Measurements from ENCODE around the gene BACH2.
"Not testable (repeated sequence)": the region's sequence is repeated elsewhere in the genome, so short reads cannot be mapped to it uniquely, and the experiment has no call there.

Gene BACH2

GRCh38 chr6:90074161-90074850 is 222.3 kb downstream of the BACH2 start:
- H3K4me1 ChIP-seq (ENCODE audit: insufficient read depth, low read length) = peaks cover 5% of the 10 kb centered on the region; the same call in 1 of the 2 replicates
- no peak overlapping the region for H3K4me3 ChIP-seq (ENCODE audit: low read length)
- no peak overlapping the region for H3K27ac ChIP-seq (ENCODE audit: low read length)
- no peaks in the 10 kb centered on the region for H3K9me3 ChIP-seq (ENCODE audit: insufficient read depth, low read depth, low read length)
- no peaks in the 10 kb centered on the region for H3K36me3 ChIP-seq (ENCODE audit: insufficient read depth, low read depth, low read length)
- H3K27me3 ChIP-seq (ENCODE audit: insufficient read depth, low read length) = no peaks in the 10 kb centered on the region
- H3K9ac ChIP-seq (ENCODE audit: low read depth, low read length) = no peak overlapping the region

DNA sequence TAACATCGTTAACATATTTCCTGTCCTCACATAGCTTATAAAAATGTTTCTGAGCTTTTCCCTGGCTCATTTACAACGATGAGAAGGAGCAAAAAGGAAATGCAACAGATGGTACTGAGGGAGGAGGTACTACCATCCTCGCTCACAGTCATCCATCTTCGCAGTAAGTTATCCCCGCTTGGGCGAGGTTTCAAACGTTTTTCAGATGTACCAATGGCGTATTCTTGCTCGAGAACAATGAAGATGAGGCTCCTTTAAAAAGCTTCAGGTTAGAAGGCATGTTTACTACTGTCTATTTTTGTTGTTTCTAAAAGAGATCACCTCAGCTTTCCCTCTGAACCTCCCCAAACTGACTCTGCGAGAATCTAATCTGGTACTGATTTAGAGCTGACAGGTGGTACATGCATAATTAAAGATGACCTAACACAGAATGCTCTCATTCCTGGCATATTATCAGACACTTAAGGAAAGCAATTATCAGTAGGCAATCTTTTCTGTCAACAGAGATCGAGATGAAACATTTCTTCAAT is 223.6 kb downstream of the BACH2 start:
- H3K4me3 ChIP-seq (ENCODE audit: low read length) = no peak overlapping the region
- H3K27ac ChIP-seq (ENCODE audit: low read length) = no peak overlapping the region
- no peaks in the 10 kb centered on the region for H3K27me3 ChIP-seq (ENCODE audit: insufficient read depth, low read length)
- peaks cover 2% of the 10 kb centered on the region; the same call in 1 of the 2 replicates for H3K4me1 ChIP-seq (ENCODE audit: insufficient read depth, low read length)
- H3K36me3 ChIP-seq (ENCODE audit: insufficient read depth, low read depth, low read length) = no peaks in the 10 kb centered on the region
- no peak overlapping the region for H3K9ac ChIP-seq (ENCODE audit: low read depth, low read length)
- no peaks in the 10 kb centered on the region for H3K9me3 ChIP-seq (ENCODE audit: insufficient read depth, low read depth, low read length)

DNA sequence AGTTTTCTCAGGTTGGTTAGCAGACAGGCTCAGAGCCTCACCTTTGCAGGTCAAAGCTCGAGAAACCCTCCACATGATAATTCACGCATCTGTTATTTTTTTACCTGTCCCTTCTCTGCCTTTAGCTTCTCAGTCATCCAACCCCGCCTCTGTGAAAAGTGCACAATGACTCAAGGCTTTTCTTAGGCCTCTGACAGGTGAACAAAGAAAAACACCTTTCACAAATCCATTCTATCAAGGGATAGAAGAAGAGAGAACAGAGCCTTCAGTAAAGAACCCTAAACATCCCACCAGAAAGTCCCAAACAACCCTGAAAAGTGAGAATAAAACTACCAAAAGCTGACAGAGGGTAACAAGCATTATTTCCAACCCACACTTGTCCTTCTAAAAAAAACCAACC is 224.1 kb downstream of the BACH2 start:
- Histone ChIP-seq H3K4me3 (ENCODE audit: low read length) (no peak overlapping the region), H3K36me3 (ENCODE audit: insufficient read depth, low read depth, low read length) (no peaks in the 10 kb centered on the region), H3K9me3 (ENCODE audit: insufficient read depth, low read depth, low read length) (no peaks in the 10 kb centered on the region), H3K9ac (ENCODE audit: low read depth, low read length) (no peak overlapping the region), H3K4me1 (ENCODE audit: insufficient read depth, low read length) (peaks cover 2% of the 10 kb centered on the region; the same call in 1 of the 2 replicates), H3K27ac (ENCODE audit: low read length) (no peak overlapping the region), H3K27me3 (ENCODE audit: insufficient read depth, low read length) (no peaks in the 10 kb centered on the region)

GRCh38 chr6:90068703-90069523 is 227.7 kb downstream of the BACH2 start:
- Histone ChIP-seq H3K27me3 (ENCODE audit: insufficient read depth, low read length) (no peaks in the 10 kb centered on the region), H3K4me3 (ENCODE audit: low read length) (no peak overlapping the region), H3K36me3 (ENCODE audit: insufficient read depth, low read depth, low read length) (no peaks in the 10 kb centered on the region), H3K4me1 (ENCODE audit: insufficient read depth, low read length) (no peaks in the 10 kb centered on the region; the same call in 1 of the 2 replicates), H3K9ac (ENCODE audit: low read depth, low read length) (no peak overlapping the region), H3K27ac (ENCODE audit: low read length) (no peak overlapping the region), H3K9me3 (ENCODE audit: insufficient read depth, low read depth, low read length) (no peaks in the 10 kb centered on the region)

DNA sequence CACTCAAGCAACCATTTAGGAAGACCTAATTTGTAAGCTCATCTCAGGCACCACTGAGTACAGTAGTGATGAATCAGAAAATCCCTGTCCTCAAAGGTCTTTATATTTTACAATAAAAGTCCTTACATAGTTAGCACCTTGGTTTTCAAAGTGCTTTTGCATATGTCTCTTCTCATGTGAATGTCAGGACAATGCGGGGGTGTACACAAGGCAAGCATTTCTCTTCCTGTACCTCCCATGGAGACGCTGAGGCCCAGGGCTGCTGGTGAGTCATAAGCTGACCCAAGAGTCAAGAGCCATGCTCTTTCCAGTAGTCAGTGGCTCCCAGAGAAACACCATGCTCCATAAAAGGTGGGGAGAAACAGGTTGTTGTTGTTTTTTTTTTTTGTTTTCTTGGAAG is 228.4 kb downstream of the BACH2 start:
- Histone ChIP-seq H3K4me3 (ENCODE audit: low read length) (no peak overlapping the region), H3K36me3 (ENCODE audit: insufficient read depth, low read depth, low read length) (no peaks in the 10 kb centered on the region), H3K27ac (ENCODE audit: low read length) (no peak overlapping the region), H3K9me3 (ENCODE audit: insufficient read depth, low read depth, low read length) (no peaks in the 10 kb centered on the region), H3K4me1 (ENCODE audit: insufficient read depth, low read length) (no peaks in the 10 kb centered on the region; the same call in 1 of the 2 replicates), H3K9ac (ENCODE audit: low read depth, low read length) (no peak overlapping the region), H3K27me3 (ENCODE audit: insufficient read depth, low read length) (no peaks in the 10 kb centered on the region)

DNA sequence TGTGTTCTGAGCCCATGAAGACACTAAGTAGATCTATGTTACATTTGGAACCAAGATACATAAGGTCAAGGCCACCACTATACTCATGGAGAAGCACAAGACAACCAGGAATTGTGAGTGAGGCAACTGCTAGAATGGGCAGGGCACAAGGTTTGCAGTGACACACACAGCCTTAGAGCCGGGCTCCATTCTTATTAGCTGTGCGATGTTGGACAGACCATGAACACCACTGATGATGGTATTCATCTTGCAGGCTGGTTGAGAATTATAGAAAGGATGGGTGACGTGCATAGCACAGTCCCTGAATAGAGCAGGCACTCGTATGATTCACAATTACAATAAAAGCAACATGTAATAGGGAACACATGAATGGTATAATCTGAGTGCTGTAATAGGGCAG is 229.9 kb downstream of the BACH2 start:
- H3K36me3 ChIP-seq (ENCODE audit: insufficient read depth, low read depth, low read length) = no peaks in the 10 kb centered on the region
- no peaks in the 10 kb centered on the region for H3K27me3 ChIP-seq (ENCODE audit: insufficient read depth, low read length)
- no peak overlapping the region for H3K27ac ChIP-seq (ENCODE audit: low read length)
- no peak overlapping the region for H3K9ac ChIP-seq (ENCODE audit: low read depth, low read length)
- H3K4me1 ChIP-seq (ENCODE audit: insufficient read depth, low read length) = no peaks in the 10 kb centered on the region; the same call in 1 of the 2 replicates
- H3K9me3 ChIP-seq (ENCODE audit: insufficient read depth, low read depth, low read length) = no peaks in the 10 kb centered on the region
- no peak overlapping the region for H3K4me3 ChIP-seq (ENCODE audit: low read length)

DNA sequence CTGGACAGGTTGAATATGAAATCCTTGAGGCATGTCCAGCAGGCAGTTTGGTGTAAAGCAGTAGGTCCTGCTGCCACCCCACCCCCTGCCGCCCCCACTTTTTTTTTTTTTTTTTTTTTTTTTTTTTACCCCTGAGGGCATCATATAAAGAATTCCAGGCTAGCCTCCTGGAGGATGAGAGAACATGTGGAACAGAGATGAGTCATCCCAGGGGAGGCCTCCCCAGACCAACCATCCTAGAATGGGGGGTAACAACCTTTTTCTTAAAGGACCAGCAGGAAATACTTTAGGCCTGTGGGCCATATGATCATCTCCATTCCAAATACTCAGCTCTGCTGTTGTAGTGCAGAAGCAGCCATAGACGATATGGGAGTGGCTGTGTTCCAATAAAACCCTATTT is 231.5 kb downstream of the BACH2 start:
- no peak overlapping the region for H3K27ac ChIP-seq (ENCODE audit: low read length)
- H3K9me3 ChIP-seq (ENCODE audit: insufficient read depth, low read depth, low read length) = no peaks in the 10 kb centered on the region
- H3K9ac ChIP-seq (ENCODE audit: low read depth, low read length) = no peak overlapping the region
- no peaks in the 10 kb centered on the region; the same call in 1 of the 2 replicates for H3K4me1 ChIP-seq (ENCODE audit: insufficient read depth, low read length)
- no peaks in the 10 kb centered on the region for H3K27me3 ChIP-seq (ENCODE audit: insufficient read depth, low read length)
- H3K36me3 ChIP-seq (ENCODE audit: insufficient read depth, low read depth, low read length) = no peaks in the 10 kb centered on the region
- H3K4me3 ChIP-seq (ENCODE audit: low read length) = no peak overlapping the region

DNA sequence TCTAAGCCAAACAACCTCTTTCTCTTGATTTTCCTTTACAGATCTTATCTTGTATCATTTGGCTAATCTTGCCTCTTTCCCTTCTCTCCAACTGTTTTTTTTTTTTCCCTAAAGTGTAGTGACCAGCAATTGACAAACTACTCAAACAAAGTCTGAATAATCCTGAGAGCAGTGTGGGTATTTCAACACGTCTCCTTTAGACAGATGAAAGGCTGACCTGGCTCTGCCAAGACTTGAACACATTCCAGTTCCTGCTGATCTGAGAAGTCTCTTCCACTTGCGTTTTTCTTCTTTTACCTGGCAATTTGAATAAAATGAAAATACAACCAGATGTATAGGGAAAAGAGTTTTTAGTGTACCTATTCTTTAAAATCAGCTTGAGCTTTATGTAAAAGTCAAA is 234.0 kb downstream of the BACH2 start:
- H3K9ac ChIP-seq (ENCODE audit: low read depth, low read length) = no peak overlapping the region

GRCh38 chr6:90062051-90062450 is 234.6 kb downstream of the BACH2 start:
- Histone ChIP-seq H3K4me3 (ENCODE audit: low read length) (no peak overlapping the region), H3K27ac (ENCODE audit: low read length) (no peak overlapping the region), H3K9ac (ENCODE audit: low read depth, low read length) (no peak overlapping the region), H3K4me1 (ENCODE audit: insufficient read depth, low read length) (no peaks in the 10 kb centered on the region), H3K36me3 (ENCODE audit: insufficient read depth, low read depth, low read length) (no peaks in the 10 kb centered on the region), H3K9me3 (ENCODE audit: insufficient read depth, low read depth, low read length) (no peaks in the 10 kb centered on the region), H3K27me3 (ENCODE audit: insufficient read depth, low read length) (no peaks in the 10 kb centered on the region)

More for the DNA sequence above, 234.0 kb downstream of the BACH2 start:
- no peaks in the 10 kb centered on the region for H3K27me3 ChIP-seq (ENCODE audit: insufficient read depth, low read length)
- H3K36me3 ChIP-seq (ENCODE audit: insufficient read depth, low read depth, low read length) = no peaks in the 10 kb centered on the region
- no peak overlapping the region for H3K4me3 ChIP-seq (ENCODE audit: low read length)
- no peaks in the 10 kb centered on the region for H3K9me3 ChIP-seq (ENCODE audit: insufficient read depth, low read depth, low read length)
- no peaks in the 10 kb centered on the region for H3K4me1 ChIP-seq (ENCODE audit: insufficient read depth, low read length)
- H3K27ac ChIP-seq (ENCODE audit: low read length) = no peak overlapping the region

- H3K4me3 ChIP-seq (ENCODE audit: low read length); H3K4me1 ChIP-seq (ENCODE audit: insufficient read depth, low read length); H3K27ac ChIP-seq (ENCODE audit: low read length); H3K27me3 ChIP-seq (ENCODE audit: insufficient read depth, low read length); H3K9ac ChIP-seq (ENCODE audit: low read depth, low read length); H3K9me3 ChIP-seq (ENCODE audit: insufficient read depth, low read depth, low read length); H3K36me3 ChIP-seq (ENCODE audit: insufficient read depth, low read depth, low read length): not testable (repeated sequence)
Observed at GRCh38 chr6:90059178-90059577, 237.5 kb downstream of the BACH2 start.

DNA sequence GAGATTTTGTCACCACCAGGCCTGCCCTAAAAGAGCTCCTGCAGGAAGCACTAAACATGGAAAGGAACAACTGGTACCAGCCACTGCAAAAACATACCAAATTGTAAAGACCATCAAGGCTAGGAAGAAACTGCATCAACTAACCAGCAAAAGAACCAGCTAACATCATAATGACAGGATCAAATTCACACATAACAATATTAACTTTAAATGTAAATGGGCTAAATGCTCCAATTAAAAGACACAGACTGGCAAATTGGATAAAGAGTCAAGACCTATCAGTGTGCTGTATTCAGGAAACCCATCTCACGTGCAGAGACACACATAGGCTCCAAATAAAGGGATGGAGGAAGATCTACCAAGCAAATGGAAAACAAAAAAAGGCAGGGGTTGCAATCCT is 240.7 kb downstream of the BACH2 start:
- H3K4me3 ChIP-seq (ENCODE audit: low read length); H3K27ac ChIP-seq (ENCODE audit: low read length); H3K36me3 ChIP-seq (ENCODE audit: insufficient read depth, low read depth, low read length); H3K27me3 ChIP-seq (ENCODE audit: insufficient read depth, low read length); H3K9ac ChIP-seq (ENCODE audit: low read depth, low read length); H3K4me1 ChIP-seq (ENCODE audit: insufficient read depth, low read length): not testable (repeated sequence)
- peaks cover 23% of the 10 kb centered on the region for H3K9me3 ChIP-seq (ENCODE audit: insufficient read depth, low read depth, low read length)

DNA sequence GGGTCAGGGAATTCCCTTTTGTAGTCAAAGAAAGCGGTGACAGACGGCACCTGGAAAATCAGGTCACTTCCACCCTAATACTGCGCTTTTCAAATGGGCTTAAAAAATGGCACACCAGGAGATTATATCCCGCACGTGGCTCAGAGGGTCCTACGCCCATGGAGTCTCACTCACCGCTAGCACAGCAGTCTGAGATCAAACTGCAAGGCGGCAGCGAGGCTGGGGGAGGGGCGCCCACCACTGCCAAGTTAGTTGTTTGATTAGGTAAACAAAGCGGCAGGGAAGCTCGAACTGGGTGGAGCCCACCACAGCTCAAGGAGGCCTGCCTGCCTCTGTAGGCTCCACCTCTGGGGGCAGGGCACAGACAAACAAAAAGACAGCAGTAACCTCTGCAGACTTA is 242.4 kb downstream of the BACH2 start:
- H3K4me1 ChIP-seq (ENCODE audit: insufficient read depth, low read length); H3K4me3 ChIP-seq (ENCODE audit: low read length); H3K9ac ChIP-seq (ENCODE audit: low read depth, low read length); H3K27ac ChIP-seq (ENCODE audit: low read length); H3K36me3 ChIP-seq (ENCODE audit: insufficient read depth, low read depth, low read length); H3K27me3 ChIP-seq (ENCODE audit: insufficient read depth, low read length): not testable (repeated sequence)
- peaks cover 23% of the 10 kb centered on the region for H3K9me3 ChIP-seq (ENCODE audit: insufficient read depth, low read depth, low read length)

Measured in iPS-20b (cell line).